GM12801 (cell line): ENCODE data around the gene SLC7A1.

ENCODE experiments used
- TF ChIP-seq, protein P1 (sequence below): IDR thresholded peaks from one replicate; pipeline ENCODE4 v1.5.1; 2011; ENCODE audit warnings: control low read depth; ENCODE audit not compliant: insufficient read length; ENCODE audit errors: extremely low read depth

SLC7A1 gene

DNA sequence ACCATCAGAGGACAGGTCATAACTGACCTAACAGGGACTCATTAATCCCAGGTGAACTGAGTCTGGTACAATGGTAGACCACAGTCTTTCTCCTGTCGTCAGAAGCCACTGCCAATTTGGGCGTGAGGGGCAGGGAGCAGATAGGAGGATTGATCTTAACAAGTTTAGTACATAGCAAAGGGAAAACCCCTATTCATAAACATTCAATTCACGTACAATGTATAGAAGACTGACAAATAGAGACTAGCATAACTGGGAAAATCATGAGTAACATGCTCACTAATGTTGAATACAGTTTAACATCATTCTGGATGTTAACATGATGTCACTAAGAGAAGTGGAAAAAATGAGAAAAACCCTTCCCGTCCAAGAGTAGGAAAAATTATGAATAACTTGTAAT lies 54.1 kb downstream of the SLC7A1 start:
- TF ChIP-seq, protein P1, sequence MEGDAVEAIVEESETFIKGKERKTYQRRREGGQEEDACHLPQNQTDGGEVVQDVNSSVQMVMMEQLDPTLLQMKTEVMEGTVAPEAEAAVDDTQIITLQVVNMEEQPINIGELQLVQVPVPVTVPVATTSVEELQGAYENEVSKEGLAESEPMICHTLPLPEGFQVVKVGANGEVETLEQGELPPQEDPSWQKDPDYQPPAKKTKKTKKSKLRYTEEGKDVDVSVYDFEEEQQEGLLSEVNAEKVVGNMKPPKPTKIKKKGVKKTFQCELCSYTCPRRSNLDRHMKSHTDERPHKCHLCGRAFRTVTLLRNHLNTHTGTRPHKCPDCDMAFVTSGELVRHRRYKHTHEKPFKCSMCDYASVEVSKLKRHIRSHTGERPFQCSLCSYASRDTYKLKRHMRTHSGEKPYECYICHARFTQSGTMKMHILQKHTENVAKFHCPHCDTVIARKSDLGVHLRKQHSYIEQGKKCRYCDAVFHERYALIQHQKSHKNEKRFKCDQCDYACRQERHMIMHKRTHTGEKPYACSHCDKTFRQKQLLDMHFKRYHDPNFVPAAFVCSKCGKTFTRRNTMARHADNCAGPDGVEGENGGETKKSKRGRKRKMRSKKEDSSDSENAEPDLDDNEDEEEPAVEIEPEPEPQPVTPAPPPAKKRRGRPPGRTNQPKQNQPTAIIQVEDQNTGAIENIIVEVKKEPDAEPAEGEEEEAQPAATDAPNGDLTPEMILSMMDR: no peak

DNA sequence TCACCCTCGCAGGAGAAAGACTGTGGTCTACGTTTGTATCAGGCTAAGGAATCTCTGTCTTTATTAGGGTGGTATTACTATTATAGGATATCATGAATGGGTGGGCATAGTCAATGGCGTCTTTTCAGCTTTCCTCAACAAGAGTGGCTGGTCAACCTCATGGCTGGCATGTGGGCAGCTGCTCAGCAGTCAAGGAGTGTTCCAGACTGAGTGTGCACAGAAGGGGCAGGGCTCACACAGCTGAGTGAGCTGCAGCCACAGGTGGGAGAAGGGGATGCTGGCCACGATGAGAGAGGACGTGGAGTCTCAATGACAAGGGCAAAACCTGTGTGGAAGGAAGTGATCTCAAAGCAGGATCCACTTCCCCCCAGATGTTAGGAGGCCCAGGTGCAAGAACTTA lies 54.7 kb downstream of the SLC7A1 start:
- TF ChIP-seq, protein P1: no peak

DNA sequence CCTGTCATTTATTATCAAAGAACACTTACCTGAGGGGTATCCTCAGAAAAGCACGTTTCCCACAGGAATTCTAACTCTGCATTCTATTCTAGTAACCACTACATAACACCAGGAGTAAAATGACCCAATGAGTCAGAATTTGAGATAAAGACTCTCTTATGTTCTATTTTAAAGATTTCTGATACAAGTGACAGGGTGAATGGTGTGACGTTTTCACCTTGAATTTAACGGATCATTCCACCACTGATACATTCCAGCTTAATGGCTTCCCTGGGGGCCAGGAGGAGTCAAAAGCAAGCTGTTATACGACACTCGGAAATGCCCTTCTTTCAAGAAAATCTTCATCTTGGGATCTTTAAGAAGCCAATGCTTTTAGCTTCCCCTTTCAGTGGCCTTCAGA lies 55.2 kb downstream of the SLC7A1 start:
- TF ChIP-seq, protein P1: no peak

DNA sequence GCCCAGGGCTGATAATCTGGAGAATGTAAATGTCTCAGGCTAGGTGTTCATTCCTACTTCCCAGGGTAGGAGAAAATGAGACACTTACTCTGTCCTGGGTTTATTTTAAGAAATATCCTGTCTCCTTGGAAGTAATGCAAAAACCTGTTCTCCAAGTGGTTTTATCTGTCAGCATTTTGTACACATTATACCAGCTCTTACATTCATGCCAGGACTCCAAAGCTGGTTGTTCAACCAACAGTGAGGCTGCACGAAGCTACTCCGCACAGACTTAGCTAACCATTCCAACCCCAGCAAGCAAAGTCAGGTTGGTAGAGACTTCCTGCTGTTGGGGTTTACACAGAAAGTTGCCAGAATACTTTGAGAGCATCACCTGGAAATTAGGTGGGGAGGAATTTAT lies 55.6 kb downstream of the SLC7A1 start:
- TF ChIP-seq, protein P1: no peak

DNA sequence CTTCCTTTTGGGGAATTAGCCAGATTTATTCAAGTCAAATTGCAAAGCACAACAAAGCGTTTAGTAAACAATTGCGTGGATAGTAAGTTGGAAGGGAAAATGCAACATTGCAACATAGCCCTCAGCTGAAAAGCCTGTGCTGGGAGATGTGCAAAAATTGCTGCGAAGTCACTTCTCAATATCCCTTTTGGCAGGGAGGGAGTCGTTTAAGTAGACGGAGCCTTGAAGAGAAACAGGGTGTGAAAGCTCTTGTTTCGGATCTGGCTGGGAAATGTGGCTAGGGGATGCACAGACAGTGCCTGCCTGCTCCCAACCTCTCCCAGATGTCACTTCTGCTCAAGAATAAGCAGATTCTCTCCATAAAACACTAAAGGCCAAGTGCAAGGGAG lies 56.8 kb downstream of the SLC7A1 start:
- TF ChIP-seq, protein P1: no peak

DNA sequence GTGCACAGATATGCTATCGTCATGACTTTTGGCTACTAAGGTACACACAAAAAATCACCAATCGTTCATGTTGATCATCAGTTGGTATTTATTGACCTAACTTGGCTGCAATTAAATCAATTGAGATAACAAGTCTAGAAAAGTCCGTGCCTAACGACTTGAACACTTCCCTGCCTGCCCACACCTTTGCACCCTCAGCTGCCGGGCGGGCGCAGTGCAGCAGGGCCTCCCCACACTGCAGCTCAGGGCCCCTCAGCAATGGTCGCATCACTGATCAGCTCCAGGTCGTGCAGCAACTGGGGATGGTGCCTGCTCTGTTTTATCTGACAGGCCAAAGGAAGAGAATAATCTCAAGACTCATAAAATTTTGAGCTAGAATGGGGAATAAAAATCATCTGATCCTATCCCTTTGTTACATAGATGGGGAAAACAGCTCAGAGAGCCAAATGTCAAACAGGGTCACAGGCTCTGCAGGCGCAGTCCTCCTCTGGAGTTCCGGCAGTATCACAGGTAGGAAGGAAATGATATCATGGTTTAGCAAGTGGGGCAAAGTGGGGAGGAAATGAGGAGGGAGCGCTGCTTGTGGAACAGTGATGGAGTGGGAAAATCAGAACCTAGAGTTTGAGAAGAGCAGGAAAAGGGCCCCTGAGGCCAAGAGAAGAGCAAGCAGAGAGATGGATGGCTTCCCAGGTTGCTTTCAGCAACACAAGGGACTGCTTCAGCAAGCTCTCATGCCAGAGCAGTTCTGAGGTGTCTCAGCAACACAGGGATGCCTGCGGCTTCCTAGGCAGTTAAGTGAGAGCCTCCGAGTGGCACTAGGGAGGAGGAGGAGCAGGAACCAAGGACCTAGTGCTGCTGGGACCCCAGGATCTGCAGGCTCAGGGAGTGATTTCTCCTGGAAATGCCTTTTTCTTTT lies 57.5 kb downstream of the SLC7A1 start:
- TF ChIP-seq, protein P1: no peak

DNA sequence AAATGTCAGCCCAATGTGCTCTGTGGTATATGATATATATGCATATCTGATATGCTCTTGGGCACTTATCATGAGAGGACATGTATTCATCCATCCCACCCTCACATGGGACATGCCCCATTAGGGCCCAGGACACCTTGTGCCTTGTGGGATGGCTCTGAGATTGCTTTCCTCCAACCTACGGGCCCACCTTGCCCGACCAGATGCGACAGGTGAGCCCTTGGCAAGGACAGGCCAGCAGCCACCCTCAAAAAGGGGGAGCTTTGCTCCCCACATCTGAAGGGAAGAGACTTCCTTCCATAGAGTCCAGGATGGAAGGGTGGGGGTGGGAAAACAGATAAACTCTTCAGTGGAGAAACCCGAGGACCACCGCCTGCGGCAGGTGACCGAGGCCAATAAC lies 58.6 kb downstream of the SLC7A1 start:
- TF ChIP-seq, protein P1: no peak
